Right lung (tissue), 5 donors: ENCODE data around the gene SYCP3. TPM values are rescaled to one million over a fixed set of nuclear protein-coding genes. Genes with fewer than 3 reads are reported as not detected.

Experiments used
- DNase-seq, 2 donors: peaks; one replicate each; pipeline ENCODE4 v3.0.0-alpha.2; 2013
- polyA plus RNA-seq, 5 donors: library from polyadenylated mRNA; unstranded; fragments of 120-200 nt; gene quantifications; one replicate each; pipeline versions ENCODE4 v1.2.1 to v1.2.3, GENCODE V29; 2013; ENCODE audit warnings: inconsistent platforms in 1 of 5, low replicate concordance in 1 of 5; ENCODE audit not compliant: insufficient read length in 5 of 5, insufficient read depth in 1 of 5

Gene SYCP3
- polyA plus RNA-seq, 5 donors: 0.53 to 2.9 (median 1.4) TPM

- no peak for DNase-seq
Observed at GRCh38 chr12:101680647-101681046, 58.6 kb downstream of the SYCP3 start.

- no peak for DNase-seq
Observed at GRCh38 chr12:101680240-101680639, 59.0 kb downstream of the SYCP3 start.

Other genes starting within 250 kb of the SYCP3 start
- gene MYBPC1, start 144.5 kb downstream of the SYCP3 start, polyA plus RNA-seq: 10 to 100 TPM in 1 of 5 donors, 1 to 10 TPM in 2, under 1 TPM in 1, not detected in 1; 0.49 to 84.2 (median 3.0) TPM
- gene CHPT1, start 41.8 kb downstream of the SYCP3 start, polyA plus RNA-seq: 10 to 100 TPM; 26.3 to 29.7 (median 28.6) TPM
- 10 to 100 TPM; 34.7 to 51.2 (median 48.8) TPM for gene GNPTAB, start 91.5 kb upstream of the SYCP3 start, polyA plus RNA-seq
- 10 to 100 TPM; 21.8 to 28.1 (median 24.7) TPM for gene DRAM1, start 138.1 kb upstream of the SYCP3 start, polyA plus RNA-seq